Measurements from ENCODE around the gene NCOA4.
"Not testable (repeated sequence)": the region's sequence is repeated elsewhere in the genome, so short reads cannot be mapped to it uniquely, and the experiment has no call there.

The NCOA4 gene

DNA sequence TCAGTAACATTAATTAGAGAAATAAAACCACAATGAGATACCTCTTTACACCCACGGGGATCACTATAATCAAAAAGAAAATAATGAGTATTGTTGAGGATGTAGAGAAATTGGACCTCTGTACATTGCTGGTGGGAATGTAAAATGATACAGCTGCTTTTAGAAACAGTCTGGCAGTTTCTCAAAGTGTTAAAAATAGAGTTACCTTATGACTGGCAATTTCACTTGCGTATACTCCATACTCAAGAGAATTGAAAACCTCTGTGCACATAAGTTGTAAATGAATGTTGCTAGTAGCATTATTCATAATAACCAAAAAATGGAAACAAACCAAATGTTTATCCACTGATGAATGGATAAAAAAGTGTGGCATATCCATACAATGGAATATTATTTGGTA, 51.9 kb downstream of the NCOA4 start:
- not testable (repeated sequence) for ATAC-seq

GRCh38 chr10:45974041-45974440, 56.4 kb downstream of the NCOA4 start:
- not testable (repeated sequence) for ATAC-seq

- not testable (repeated sequence) for ATAC-seq
Observed at GRCh38 chr10:45972813-45973169, 57.6 kb downstream of the NCOA4 start.

DNA sequence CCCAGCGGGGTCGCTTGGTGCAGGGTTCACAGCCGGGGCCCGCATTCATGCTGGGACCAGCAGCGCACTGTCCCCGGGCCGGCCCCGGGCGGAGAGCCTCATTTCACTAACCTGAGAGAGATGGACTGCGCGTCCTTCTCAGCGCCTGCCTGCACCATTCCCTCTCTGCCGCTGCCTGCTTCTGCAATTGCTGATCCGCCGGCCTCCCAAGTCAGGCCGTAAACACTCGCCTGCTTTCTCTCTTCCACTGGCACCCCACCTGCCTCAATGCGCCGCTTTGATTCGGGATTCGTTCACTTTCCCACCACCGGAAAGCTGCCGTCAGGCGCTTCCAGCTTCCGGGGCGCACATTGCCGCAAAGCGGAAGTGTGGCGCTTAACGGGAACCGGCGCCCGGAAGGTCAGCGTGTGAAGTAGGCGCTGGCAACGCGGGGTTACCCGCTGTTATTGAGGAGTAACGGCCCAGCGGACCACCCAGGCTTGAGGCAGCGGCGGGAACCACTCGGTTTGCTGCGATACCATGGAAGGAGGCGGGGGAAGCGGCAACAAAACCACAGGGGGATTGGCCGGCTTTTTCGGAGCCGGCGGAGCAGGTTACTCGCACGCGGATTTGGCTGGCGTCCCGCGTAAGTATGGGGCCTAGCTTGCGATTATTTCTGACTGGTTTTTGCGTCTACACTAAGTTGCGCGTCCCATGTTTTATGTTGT, 58.2 kb downstream of the NCOA4 start, which contains the start of gene TIMM23:
Gene TIMM23 (plus strand): TSS at position 384 of the 707 bp plus-strand sequence. CDS start 136 bp downstream, at position 520.
- ATAC-seq: peak; percentile 92 to 93

GRCh38 chr10:45971742-45972105, 58.7 kb downstream of the NCOA4 start:
- ATAC-seq: peak; percentile 33 to 55

GRCh38 chr10:45971019-45971418, 59.4 kb downstream of the NCOA4 start:
- not testable (repeated sequence) for ATAC-seq

- ATAC-seq: peak in 1 of 2 donors; percentile 38
Observed at GRCh38 chr10:45962686-45963452, 67.6 kb downstream of the NCOA4 start.

GRCh38 chr10:45957928-45958327, 72.5 kb downstream of the NCOA4 start:
- not testable (repeated sequence) for ATAC-seq

DNA sequence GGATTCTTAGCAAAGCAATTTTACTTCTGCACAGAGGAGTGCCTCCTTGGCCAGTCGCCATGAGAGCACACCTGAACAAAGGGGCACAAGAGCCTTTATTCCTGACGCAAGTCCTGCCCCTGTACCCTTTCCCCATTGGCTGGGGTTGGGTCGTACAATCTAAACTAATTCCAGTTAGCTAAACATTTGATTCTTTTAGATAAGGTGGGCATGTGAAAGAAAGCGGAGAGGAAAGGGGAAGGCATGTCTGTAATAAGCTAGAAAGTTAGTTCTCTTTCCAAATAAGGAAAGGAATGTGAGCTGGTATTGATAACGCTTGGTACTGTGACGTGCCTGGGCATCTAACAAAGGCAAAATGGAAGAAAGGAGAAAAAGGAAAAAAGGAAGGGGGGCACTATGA, 73.8 kb downstream of the NCOA4 start:
- not testable (repeated sequence) for ATAC-seq
